ENCODE measurements around the gene CCDC80. TPM values are rescaled to one million over a fixed set of nuclear protein-coding genes. Genes with fewer than 3 reads are reported as not detected.

Gene CCDC80
- total and polyA plus RNA-seq, 7 donors: 1.3 to 53.5 (median 12.2) TPM

- DNase-seq (no peak), ATAC-seq (no peak)
- WGBS, 3 donors: 78 to 85% (median 81%) methylated on average over 2 of the region's 2 CpGs
- intact Hi-C loops (cut with DNase I): no loop called here
- Histone ChIP-seq H3K27me3 (ENCODE audit: insufficient read depth in 3 of 3, low read length in 2 of 3) (peaks cover 0 to 2% (median 0%) of the 10 kb centered on the region in 3 donors), H3K4me3 (no peak overlapping the region), H3K4me1 (no peaks in the 10 kb centered on the region), H3K27ac (no peak overlapping the region), H3K9me3 (no peaks in the 10 kb centered on the region), H3K36me3 (ENCODE audit: insufficient read depth in 1 of 2, low read depth in 1 of 2) (no peaks in the 10 kb centered on the region)
- no peak for TF ChIP-seq CTCF (IDR thresholded peaks at IDR 0.05)
Measured at GRCh38 chr3:112688085-112688769, 47.3 kb upstream of the CCDC80 start.

DNA sequence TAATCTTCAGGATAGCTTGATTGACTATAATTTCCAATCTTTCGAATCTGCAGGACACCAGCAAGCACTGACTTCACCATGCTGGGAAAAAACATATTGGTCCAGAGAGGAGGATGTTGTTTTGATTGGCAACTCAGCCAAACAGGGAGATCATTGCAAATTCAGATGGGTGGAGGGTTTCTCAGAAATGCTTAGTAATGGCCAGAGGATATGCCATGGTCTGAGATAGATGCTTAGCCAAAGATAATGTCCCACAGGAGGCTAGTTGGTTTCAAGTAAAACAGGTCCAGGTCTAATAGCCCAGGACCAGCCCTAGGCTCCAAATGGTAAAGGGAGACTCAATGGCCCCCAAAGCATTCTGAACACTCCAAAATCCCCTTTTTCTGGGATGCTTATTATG lies 46.7 kb upstream of the CCDC80 start:
- no peaks in the 10 kb centered on the region for H3K36me3 ChIP-seq (ENCODE audit: insufficient read depth in 1 of 2, low read depth in 1 of 2)
- TF ChIP-seq CTCF (IDR thresholded peaks at IDR 0.05): no peak
- peaks cover 0 to 2% (median 0%) of the 10 kb centered on the region in 3 donors for H3K27me3 ChIP-seq (ENCODE audit: insufficient read depth in 3 of 3, low read length in 2 of 3)
- no peak overlapping the region for H3K27ac ChIP-seq
- 89 to 95% (median 92%) methylated on average over 1 of the region's 1 CpG for whole genome bisulfite sequencing, 3 donors
- ATAC-seq (no peak), DNase-seq (no peak)
- H3K9me3 ChIP-seq: no peaks in the 10 kb centered on the region
- intact Hi-C loops (cut with DNase I): no loop called here
- no peak overlapping the region for H3K4me3 ChIP-seq
- no peaks in the 10 kb centered on the region for H3K4me1 ChIP-seq

GRCh38 chr3:112687211-112687610 lies 46.3 kb upstream of the CCDC80 start:
- no peak for ATAC-seq
- no peak for TF ChIP-seq CTCF (IDR thresholded peaks at IDR 0.05)
- WGBS, 3 donors: 77 to 86% (median 83%) methylated on average over 3 of the region's 3 CpGs

GRCh38 chr3:112685956-112686799 lies 45.2 kb upstream of the CCDC80 start:
- Histone ChIP-seq H3K4me1 (no peaks in the 10 kb centered on the region), H3K4me3 (no peak overlapping the region), H3K27ac (no peak overlapping the region), H3K9me3 (no peaks in the 10 kb centered on the region), H3K36me3 (ENCODE audit: insufficient read depth in 1 of 2, low read depth in 1 of 2) (no peaks in the 10 kb centered on the region), H3K27me3 (ENCODE audit: insufficient read depth in 3 of 3, low read length in 2 of 3) (peaks cover 0 to 2% (median 0%) of the 10 kb centered on the region in 3 donors)
- ATAC-seq: no peak
- no peak for DNase-seq
- 57 to 67% (median 60%) methylated on average over 5 of the region's 5 CpGs for WGBS, 3 donors
- TF ChIP-seq CTCF (IDR thresholded peaks at IDR 0.05): no peak
- intact Hi-C loops (cut with DNase I): no loop called here

More at GRCh38 chr3:112687211-112687610, 46.3 kb upstream of the CCDC80 start:
- no peak for DNase-seq
- no peaks in the 10 kb centered on the region for H3K36me3 ChIP-seq (ENCODE audit: insufficient read depth in 1 of 2, low read depth in 1 of 2)
- intact Hi-C loops (cut with DNase I): no loop called here
- no peak overlapping the region for H3K4me3 ChIP-seq
- no peaks in the 10 kb centered on the region for H3K9me3 ChIP-seq
- peaks cover 0 to 2% (median 0%) of the 10 kb centered on the region in 3 donors for H3K27me3 ChIP-seq (ENCODE audit: insufficient read depth in 3 of 3, low read length in 2 of 3)
- H3K4me1 ChIP-seq: no peaks in the 10 kb centered on the region
- no peak overlapping the region for H3K27ac ChIP-seq
